Hepatocyte (in vitro differentiated cells): Measurements from ENCODE around the gene INSRR. TPM values are rescaled to one million over a fixed set of nuclear protein-coding genes. Genes with fewer than 3 reads are reported as not detected.

Experiments
- DNase-seq: peaks from one replicate; pipeline ENCODE4 v3.0.0-alpha.2; 2016; ENCODE audit warnings: low spot score
- H2AFZ ChIP-seq: fragments of 200-600 bp; sonication (generic); 2 replicates; pipeline ENCODE4 v1.6.0; 2016; ENCODE audit warnings: antibody characterized with exemption, mild to moderate bottlenecking
- H3K27ac ChIP-seq: fragments of 200-600 bp; sonication (generic); 2 replicates; pipeline ENCODE4 v1.5.1; 2016; ENCODE audit warnings: mild to moderate bottlenecking
- H3K27me3 ChIP-seq: fragments of 200-600 bp; sonication (generic); 2 replicates; pipeline ENCODE4 v1.6.1; 2016
- H3K36me3 ChIP-seq: fragments of 200-600 bp; sonication (generic); replicated peaks from 2 replicates; pipeline ENCODE4 v1.5.1; 2016; ENCODE audit warnings: low read depth; ENCODE audit not compliant: insufficient read depth
- H3K4me1 ChIP-seq: fragments of 200-600 bp; sonication (generic); 2 replicates; pipeline ENCODE4 v1.5.1; 2016; ENCODE audit warnings: mild to moderate bottlenecking, moderate library complexity; ENCODE audit not compliant: insufficient read depth
- H3K4me2 ChIP-seq: fragments of 200-600 bp; sonication (generic); 2 replicates; pipeline ENCODE4 v1.6.0; 2016
- H3K4me3 ChIP-seq: fragments of 200-600 bp; sonication (generic); 2 replicates; pipeline ENCODE4 v1.5.1; 2016; ENCODE audit warnings: mild to moderate bottlenecking
- H3K79me2 ChIP-seq: fragments of 200-600 bp; sonication (generic); 2 replicates; pipeline ENCODE4 v1.6.0; 2017; ENCODE audit warnings: mild to moderate bottlenecking
- H3K9me2 ChIP-seq: fragments of 200-600 bp; sonication (generic); replicated peaks from 2 replicates; pipeline ENCODE4 v1.6.0; 2017; ENCODE audit warnings: mild to moderate bottlenecking; ENCODE audit not compliant: insufficient read depth
- H3K9me3 ChIP-seq: fragments of 200-600 bp; sonication (generic); 2 replicates; pipeline ENCODE4 v1.5.1; 2016; ENCODE audit warnings: low read depth, mild to moderate bottlenecking
- H4K20me1 ChIP-seq: fragments of 200-600 bp; sonication (generic); 2 replicates; pipeline ENCODE4 v1.6.0; 2016; ENCODE audit warnings: mild to moderate bottlenecking; ENCODE audit not compliant: insufficient read depth, poor library complexity, severe bottlenecking
- EZH2 ChIP-seq: fragments of 200-600 bp; sonication (generic); IDR thresholded peaks from 2 replicates; pipeline ENCODE4 v1.6.1; 2016; ENCODE audit warnings: antibody characterized with exemption, mild to moderate bottlenecking, borderline replicate concordance
- EZH2phosphoT487 ChIP-seq: fragments of 200-600 bp; sonication (generic); IDR thresholded peaks from one replicate; pipeline ENCODE4 v1.6.1; 2018; ENCODE audit warnings: antibody characterized with exemption, mild to moderate bottlenecking, low read depth, moderate library complexity; ENCODE audit not compliant: unreplicated experiment, severe bottlenecking
- WGBS: methylation state at CpG from one replicate; pipeline ENCODE4 v1.1.6; 2016; ENCODE audit warnings: low lambda C conversion rate; ENCODE audit errors: missing lambda C conversion rate; 5-methylcytosine and 5-hydroxymethylcytosine counted together
- polyA plus RNA-seq: library from polyadenylated mRNA; unstranded; fragments of >200 nt; fragmentation: Nextera tagmentation; extraction: Ambion mirVana; gene quantifications from 2 replicates; pipeline ENCODE4 v1.2.1, GENCODE V29; 2016
- total RNA-seq: library from RNA; depleted of rRNA; stranded (reverse); fragments of >200 nt; gene quantifications from 2 replicates; pipeline ENCODE4 v1.2.3, GENCODE V29; 2014
- TF ChIP-seq, protein P1 (sequence below): fragments of 200-600 bp; sonication (generic); IDR thresholded peaks from 2 replicates; pipeline ENCODE4 v1.5.1; 2016; ENCODE audit warnings: antibody characterized with exemption, mild to moderate bottlenecking; ENCODE audit not compliant: poor library complexity

Gene INSRR
- total and polyA plus RNA-seq, 2 experiments from 2014 or later = not detected

DNA sequence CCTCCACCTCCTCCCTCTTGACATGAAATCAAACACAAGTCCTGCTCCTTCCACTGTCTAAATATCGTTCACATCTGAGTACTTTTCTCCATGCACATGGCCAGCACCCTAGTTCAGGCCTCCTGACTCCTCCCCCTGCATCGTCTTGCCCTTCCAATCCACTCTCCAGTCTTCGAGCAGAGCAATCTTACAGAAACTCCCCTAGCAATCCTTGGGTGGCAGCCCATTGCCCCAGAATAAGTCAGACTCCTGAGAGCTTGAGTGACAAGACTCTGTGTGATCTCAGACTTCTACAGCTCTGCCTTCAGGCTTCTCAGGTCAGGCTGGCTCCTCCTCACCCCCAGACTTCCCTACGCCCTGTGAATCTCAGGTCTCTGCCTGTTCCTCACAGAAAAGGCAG, 47.7 kb downstream of the INSRR start:
- no peak overlapping the region for H3K4me2 ChIP-seq
- peaks cover 6% of the 10 kb centered on the region for H3K27me3 ChIP-seq
- no peaks in the 10 kb centered on the region for H3K79me2 ChIP-seq
- 53% methylated on average over 4 of the region's 4 CpGs for WGBS
- no peak overlapping the region for H3K27ac ChIP-seq
- TF ChIP-seq EZH2phosphoT487 (no peak), EZH2 (no peak)
- TF ChIP-seq, protein P1, sequence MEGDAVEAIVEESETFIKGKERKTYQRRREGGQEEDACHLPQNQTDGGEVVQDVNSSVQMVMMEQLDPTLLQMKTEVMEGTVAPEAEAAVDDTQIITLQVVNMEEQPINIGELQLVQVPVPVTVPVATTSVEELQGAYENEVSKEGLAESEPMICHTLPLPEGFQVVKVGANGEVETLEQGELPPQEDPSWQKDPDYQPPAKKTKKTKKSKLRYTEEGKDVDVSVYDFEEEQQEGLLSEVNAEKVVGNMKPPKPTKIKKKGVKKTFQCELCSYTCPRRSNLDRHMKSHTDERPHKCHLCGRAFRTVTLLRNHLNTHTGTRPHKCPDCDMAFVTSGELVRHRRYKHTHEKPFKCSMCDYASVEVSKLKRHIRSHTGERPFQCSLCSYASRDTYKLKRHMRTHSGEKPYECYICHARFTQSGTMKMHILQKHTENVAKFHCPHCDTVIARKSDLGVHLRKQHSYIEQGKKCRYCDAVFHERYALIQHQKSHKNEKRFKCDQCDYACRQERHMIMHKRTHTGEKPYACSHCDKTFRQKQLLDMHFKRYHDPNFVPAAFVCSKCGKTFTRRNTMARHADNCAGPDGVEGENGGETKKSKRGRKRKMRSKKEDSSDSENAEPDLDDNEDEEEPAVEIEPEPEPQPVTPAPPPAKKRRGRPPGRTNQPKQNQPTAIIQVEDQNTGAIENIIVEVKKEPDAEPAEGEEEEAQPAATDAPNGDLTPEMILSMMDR = no peak
- no peaks in the 10 kb centered on the region for H3K9me3 ChIP-seq
- H3K36me3 ChIP-seq = no peaks in the 10 kb centered on the region
- no peaks in the 10 kb centered on the region for H3K9me2 ChIP-seq
- peaks cover 20% of the 10 kb centered on the region for H3K4me1 ChIP-seq
- no peak for DNase-seq
- no peaks in the 10 kb centered on the region for H4K20me1 ChIP-seq
- H2AFZ ChIP-seq = no peak overlapping the region
- no peak overlapping the region for H3K4me3 ChIP-seq

DNA sequence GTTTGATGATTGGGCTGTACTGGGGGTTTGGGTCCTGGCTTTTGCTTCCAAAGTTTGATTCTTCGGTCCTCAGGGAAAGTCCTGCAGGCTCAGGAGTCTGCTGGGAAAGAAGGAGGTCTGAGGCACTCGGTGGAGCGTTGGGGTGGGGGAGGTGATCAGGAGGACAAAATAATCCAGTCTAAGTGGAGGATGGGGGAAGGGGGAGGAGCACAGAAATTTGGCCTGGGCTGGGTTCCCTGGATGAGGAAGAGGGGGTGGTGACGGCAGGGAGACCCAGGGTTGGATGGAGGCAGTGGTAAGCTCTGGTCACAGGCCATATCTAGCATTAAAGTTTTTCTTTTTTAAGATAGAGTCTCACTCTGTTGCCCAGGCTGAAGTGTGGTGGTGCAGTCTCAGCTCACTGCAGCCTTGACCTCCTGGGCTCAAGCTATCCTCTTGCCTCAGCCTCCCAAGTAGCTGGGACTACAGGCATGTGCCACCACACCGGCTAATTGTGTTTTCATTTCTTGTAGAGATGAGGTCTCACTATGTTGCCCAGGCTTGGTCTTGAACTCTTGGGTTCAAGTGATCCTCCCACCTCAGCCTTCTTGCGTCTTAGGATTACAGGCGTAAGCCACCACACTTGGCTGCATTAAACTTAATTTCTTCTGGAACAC, 49.1 kb downstream of the INSRR start:
- H3K27me3 ChIP-seq = peaks cover 6% of the 10 kb centered on the region
- H3K4me2 ChIP-seq = no peak overlapping the region
- H4K20me1 ChIP-seq = no peaks in the 10 kb centered on the region
- no peaks in the 10 kb centered on the region for H3K9me2 ChIP-seq
- H2AFZ ChIP-seq = no peak overlapping the region
- peaks cover 17% of the 10 kb centered on the region for H3K4me1 ChIP-seq
- H3K36me3 ChIP-seq = no peaks in the 10 kb centered on the region
- no peaks in the 10 kb centered on the region for H3K9me3 ChIP-seq
- no peak overlapping the region for H3K27ac ChIP-seq
- H3K4me3 ChIP-seq = no peak overlapping the region
- WGBS = 77% methylated on average over 7 of the region's 7 CpGs
- no peak for DNase-seq
- no peak for TF ChIP-seq EZH2phosphoT487
- no peak for TF ChIP-seq EZH2
- TF ChIP-seq, protein P1 = no peak
- no peaks in the 10 kb centered on the region for H3K79me2 ChIP-seq

DNA sequence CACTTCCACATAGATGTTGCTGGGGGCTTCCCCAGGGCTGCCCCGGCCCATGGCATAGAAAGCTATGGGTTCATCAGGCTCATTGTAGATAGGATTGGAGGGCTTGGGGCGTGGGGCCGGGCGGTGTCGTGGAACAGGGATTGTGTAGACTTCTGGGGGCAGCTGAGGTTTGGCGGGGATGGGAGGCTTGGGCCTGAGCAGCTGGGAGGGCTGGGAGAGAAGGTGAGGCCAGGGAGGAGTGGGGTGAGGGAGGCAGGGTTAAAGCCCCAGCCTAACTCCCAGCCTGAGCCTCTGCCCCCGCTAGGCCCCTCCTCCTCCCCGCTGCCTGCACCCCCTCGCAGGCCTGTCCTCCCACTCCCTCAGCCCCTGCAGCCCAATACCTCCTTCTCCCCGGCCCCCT, 49.6 kb downstream of the INSRR start:
- WGBS = 99% methylated on average over 7 of the region's 10 CpGs
- Histone ChIP-seq H3K27me3 (peaks cover 6% of the 10 kb centered on the region), H3K36me3 (no peaks in the 10 kb centered on the region), H3K9me2 (no peaks in the 10 kb centered on the region), H3K4me3 (no peak overlapping the region), H3K4me2 (no peak overlapping the region), H3K27ac (no peak overlapping the region), H3K4me1 (peaks cover 15% of the 10 kb centered on the region), H3K9me3 (no peaks in the 10 kb centered on the region), H2AFZ (no peak overlapping the region), H4K20me1 (no peaks in the 10 kb centered on the region), H3K79me2 (no peaks in the 10 kb centered on the region)
- TF ChIP-seq EZH2phosphoT487 (no peak), EZH2 (no peak)
- TF ChIP-seq, protein P1 = no peak
- DNase-seq = no peak
